Stomach (tissue), 9 donors: ENCODE data around the gene XYLT1. TPM values are rescaled to one million over a fixed set of nuclear protein-coding genes. Genes with fewer than 3 reads are reported as not detected.

Source experiments
- DNase-seq, 2 donors: peaks; one replicate each; pipeline versions ENCODE4 v3.0.0 to v3.0.0-alpha.2; 2013 to 2019
- H3K27ac ChIP-seq, 5 donors: fragments of 200-600 bp in 4 of 5; sonication (generic) in 4 of 5; one replicate each; pipeline ENCODE4 v1.5.1; 2013 to 2019; ENCODE audit warnings: mild to moderate bottlenecking in 1 of 5, moderate library complexity in 1 of 5
- H3K27me3 ChIP-seq, 3 donors: fragments of 200-600 bp; sonication (generic); one replicate each; pipeline ENCODE4 v1.5.1; 2017 to 2019; ENCODE audit warnings: mixed run types in 1 of 3
- H3K36me3 ChIP-seq, 4 donors: fragments of 200-600 bp; sonication (generic); 1 replicate in 3 of 4; 2 replicates in 1 of 4; pipeline ENCODE4 v1.5.1; 2016 to 2019
- H3K4me1 ChIP-seq, 4 donors: fragments of 200-600 bp; sonication (generic); one replicate each; pipeline ENCODE4 v1.5.1; 2016 to 2019
- H3K4me3 ChIP-seq, 4 donors: fragments of 200-600 bp; sonication (generic) in 3 of 4; one replicate each; pipeline ENCODE4 v1.5.1; 2016 to 2019; ENCODE audit warnings: mild to moderate bottlenecking in 1 of 4
- H3K9me3 ChIP-seq, 4 donors: fragments of 200-600 bp; sonication (generic); one replicate each; pipeline ENCODE4 v1.5.1; 2016 to 2019
- EP300 ChIP-seq: sonication (generic); formaldehyde crosslinking; IDR thresholded peaks from one replicate; pipeline ENCODE4 v1.6.1; 2017; ENCODE audit warnings: antibody characterized with exemption
- POLR2A ChIP-seq, 4 donors: fragments of 450-650 bp; IDR thresholded peaks; one replicate each; pipeline ENCODE4 v1.6.1; 2016; ENCODE audit warnings: antibody characterized with exemption in 4 of 4, control low read depth in 2 of 4, mild to moderate bottlenecking in 1 of 4, moderate library complexity in 1 of 4
- POLR2AphosphoS5 ChIP-seq, 3 donors: sonication (generic); formaldehyde crosslinking; IDR thresholded peaks; one replicate each; pipeline ENCODE4 v1.6.1; 2016; ENCODE audit warnings: antibody characterized with exemption in 3 of 3
- WGBS, 5 donors: extraction: QIAGEN DNeasy Blood & Tissue Kit in 3 of 5; methylation state at CpG; one replicate each; pipeline versions ENCODE4 v1.1.5 to v1.1.7; 2013 to 2018; 5-methylcytosine and 5-hydroxymethylcytosine counted together
- intact Hi-C: fragments of 100-400 bp; cut with DNase I; formaldehyde crosslinking; loops from one replicate; pipeline ENCODE4 v1.15.1; 2023; ENCODE audit warnings: low total_unique reads
- polyA plus RNA-seq, 3 donors: library from polyadenylated mRNA; stranded (reverse); fragments of 200-250 nt; gene quantifications; one replicate each; pipeline ENCODE4 v1.2.3, GENCODE V29; 2013
- total RNA-seq, 5 donors: library from RNA; depleted of rRNA; stranded (reverse); fragments of >200 nt; gene quantifications; one replicate each; pipeline versions ENCODE4 v1.1.0 to v1.2.3, GENCODE V29; 2014 to 2016
- TF ChIP-seq, protein P1 (sequence below), 7 experiments: fragments of 450-650 bp in 4 of 7; fragments of 200-600 bp in 3 of 7; sonication (generic) in 3 of 7; IDR thresholded peaks; one replicate each; pipeline ENCODE4 v1.5.1; 2016 to 2019; ENCODE audit warnings: antibody characterized with exemption in 7 of 7, control low read depth in 2 of 7, mild to moderate bottlenecking in 1 of 7
- donor health status: healthy with polysubstance abuse.
- donor health status: Bipolar disorder and iron deficiency.
- donor health status: healthy.

XYLT1 gene
- total and polyA plus RNA-seq, 8 donors: 0.87 to 59.5 (median 9.5) TPM

DNA sequence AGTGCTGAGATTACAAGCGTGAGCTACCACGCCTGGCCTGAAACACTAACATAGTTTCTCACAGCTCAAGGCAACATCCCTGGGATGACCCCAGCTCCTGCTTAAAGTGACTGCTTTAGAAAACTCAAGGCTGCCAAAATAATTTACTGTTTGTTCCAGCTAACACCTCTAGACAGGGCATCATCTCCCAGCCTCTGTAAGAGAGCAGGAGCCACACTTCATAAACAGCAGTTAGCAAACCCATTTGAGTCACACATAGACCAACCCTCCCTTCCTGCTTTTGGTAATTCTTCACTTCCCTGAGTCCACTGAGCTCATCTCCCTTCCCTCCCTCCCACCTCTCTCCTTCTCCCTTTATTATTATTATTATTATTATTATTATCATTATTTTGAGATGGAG lies 201.3 kb downstream of the XYLT1 start:
- intact Hi-C loops: no loop called here

DNA sequence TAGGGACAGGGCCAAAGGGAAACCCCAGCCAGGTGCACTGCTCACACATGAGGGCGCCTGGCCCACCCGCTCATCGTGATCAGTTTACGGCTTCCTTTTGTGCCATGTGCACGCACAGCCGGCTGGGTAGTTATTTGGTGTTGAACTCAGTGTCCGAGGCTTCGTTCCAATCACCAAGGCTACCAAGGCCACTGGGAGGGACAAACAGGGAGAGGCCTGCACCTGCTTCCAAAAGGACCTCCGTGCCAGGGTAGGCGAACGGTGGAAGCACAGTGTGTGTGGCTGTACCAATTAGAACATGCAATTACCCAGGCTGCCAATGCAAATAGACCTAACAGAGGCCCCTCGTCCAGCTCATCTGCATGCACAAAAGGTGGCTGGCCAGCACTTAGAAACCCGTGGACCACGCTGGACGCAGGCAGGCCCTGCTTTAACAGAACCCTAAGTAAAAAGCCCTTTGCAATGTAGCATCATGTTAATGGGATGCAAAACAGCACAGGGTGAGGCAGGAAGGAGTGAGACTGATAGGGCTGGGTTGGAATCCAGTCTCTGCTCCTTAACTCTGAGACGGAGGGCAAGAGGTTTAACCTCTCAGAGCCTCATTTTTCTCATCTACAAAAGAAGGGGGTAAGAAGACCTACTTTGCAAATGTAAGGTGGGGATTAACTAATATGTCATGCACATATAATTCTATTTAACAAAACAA lies 204.0 kb downstream of the XYLT1 start:
- Histone ChIP-seq H3K36me3 (no peaks in the 10 kb centered on the region), H3K27ac (peak overlapping the region; percentile 10 to 46 (median 20)), H3K9me3 (no peaks in the 10 kb centered on the region), H3K4me1 (peaks cover 30 to 41% (median 36%) of the 10 kb centered on the region in 4 donors), H3K4me3 (no peak overlapping the region), H3K27me3 (no peaks in the 10 kb centered on the region)
- DNase-seq: peak; percentile 66 to 86
- intact Hi-C loops: no loop called here
- peak in 1 of 3 donors; percentile 19 for TF ChIP-seq POLR2AphosphoS5 (IDR thresholded peaks at IDR 0.05)
- TF ChIP-seq, protein P1, sequence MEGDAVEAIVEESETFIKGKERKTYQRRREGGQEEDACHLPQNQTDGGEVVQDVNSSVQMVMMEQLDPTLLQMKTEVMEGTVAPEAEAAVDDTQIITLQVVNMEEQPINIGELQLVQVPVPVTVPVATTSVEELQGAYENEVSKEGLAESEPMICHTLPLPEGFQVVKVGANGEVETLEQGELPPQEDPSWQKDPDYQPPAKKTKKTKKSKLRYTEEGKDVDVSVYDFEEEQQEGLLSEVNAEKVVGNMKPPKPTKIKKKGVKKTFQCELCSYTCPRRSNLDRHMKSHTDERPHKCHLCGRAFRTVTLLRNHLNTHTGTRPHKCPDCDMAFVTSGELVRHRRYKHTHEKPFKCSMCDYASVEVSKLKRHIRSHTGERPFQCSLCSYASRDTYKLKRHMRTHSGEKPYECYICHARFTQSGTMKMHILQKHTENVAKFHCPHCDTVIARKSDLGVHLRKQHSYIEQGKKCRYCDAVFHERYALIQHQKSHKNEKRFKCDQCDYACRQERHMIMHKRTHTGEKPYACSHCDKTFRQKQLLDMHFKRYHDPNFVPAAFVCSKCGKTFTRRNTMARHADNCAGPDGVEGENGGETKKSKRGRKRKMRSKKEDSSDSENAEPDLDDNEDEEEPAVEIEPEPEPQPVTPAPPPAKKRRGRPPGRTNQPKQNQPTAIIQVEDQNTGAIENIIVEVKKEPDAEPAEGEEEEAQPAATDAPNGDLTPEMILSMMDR (IDR thresholded peaks at IDR 0.05): no peak
- WGBS, 5 donors: 36 to 74% (median 50%) methylated on average over 14 to 16 of the region's 16 CpGs

More for the DNA sequence above, 201.3 kb downstream of the XYLT1 start:
- DNase-seq: no peak
- Histone ChIP-seq H3K36me3 (no peaks in the 10 kb centered on the region), H3K27me3 (no peaks in the 10 kb centered on the region), H3K27ac (peak overlapping the region; percentile 75 to 89 (median 81)), H3K4me1 (peaks cover 42 to 65% (median 52%) of the 10 kb centered on the region in 4 donors), H3K4me3 (no peak overlapping the region), H3K9me3 (no peaks in the 10 kb centered on the region)
- WGBS, 5 donors: 67 to 85% (median 81%) methylated on average over 2 of the region's 2 CpGs
- TF ChIP-seq POLR2AphosphoS5 (IDR thresholded peaks at IDR 0.05) (no peak), POLR2A (IDR thresholded peaks at IDR 0.05) (no peak), EP300 (no peak)
- TF ChIP-seq, protein P1 (IDR thresholded peaks at IDR 0.05): no peak

DNA sequence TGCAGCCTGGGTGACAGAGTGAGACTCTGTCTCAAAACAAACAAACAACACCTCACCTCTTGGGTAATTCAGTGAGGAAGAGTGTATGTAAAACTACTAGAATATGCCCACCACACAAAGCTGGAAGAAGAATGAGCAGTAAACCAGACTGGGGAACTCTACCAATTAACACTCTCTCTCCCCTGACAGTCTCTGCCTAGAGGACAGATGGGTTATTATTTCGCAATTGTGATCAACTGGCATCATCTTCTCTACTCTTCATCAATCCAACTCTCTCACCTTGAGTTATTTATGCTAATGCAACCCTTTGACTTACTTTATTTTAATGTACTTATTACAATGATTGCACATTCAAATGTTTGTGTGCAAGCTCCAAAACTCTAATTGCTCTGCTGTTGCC lies 205.6 kb downstream of the XYLT1 start:
- intact Hi-C loops: no loop called here
- H3K4me3 ChIP-seq: no peak overlapping the region
- no peak overlapping the region for H3K27ac ChIP-seq
- DNase-seq: no peak
- WGBS, 5 donors: 88 to 97% (median 96%) methylated on average over 1 of the region's 1 CpG
- no peaks in the 10 kb centered on the region for H3K27me3 ChIP-seq
- H3K9me3 ChIP-seq: no peaks in the 10 kb centered on the region
- TF ChIP-seq POLR2A (IDR thresholded peaks at IDR 0.05): no peak
- no peak for TF ChIP-seq POLR2AphosphoS5 (IDR thresholded peaks at IDR 0.05)
- TF ChIP-seq, protein P1 (IDR thresholded peaks at IDR 0.05): no peak
- TF ChIP-seq EP300: no peak
- H3K36me3 ChIP-seq: no peaks in the 10 kb centered on the region
- peaks cover 14 to 31% (median 22%) of the 10 kb centered on the region in 4 donors for H3K4me1 ChIP-seq

DNA sequence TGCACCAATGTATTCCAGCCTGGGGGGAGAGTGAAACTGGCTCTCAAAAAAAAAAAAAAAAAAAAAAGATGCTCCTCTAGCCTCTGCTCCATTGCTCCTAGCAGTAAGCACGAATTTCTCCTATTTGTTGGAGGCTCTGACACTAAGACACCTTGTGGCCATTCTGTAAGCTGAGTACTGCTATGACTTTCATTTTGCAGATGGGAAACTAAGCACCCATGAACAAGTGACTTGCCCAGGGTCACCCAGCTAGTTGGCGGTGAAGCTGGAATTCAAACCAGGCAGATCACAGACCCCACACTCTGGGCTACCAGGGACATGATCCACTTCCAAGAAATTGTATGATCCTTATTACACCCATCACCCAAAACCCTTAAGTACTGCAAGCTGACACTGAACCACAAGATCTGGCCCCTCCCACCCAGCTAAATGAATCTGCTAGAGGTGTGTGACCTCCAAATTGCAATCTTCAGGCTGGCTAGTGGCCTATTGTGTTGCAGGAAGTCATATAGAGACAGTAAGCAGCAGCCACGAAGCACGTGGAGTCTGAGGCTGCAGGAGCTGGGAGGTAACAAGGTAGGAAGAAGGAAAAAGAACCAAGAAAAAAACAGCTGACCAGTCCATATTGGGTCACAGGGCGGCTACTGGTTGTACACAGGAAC lies 209.4 kb downstream of the XYLT1 start:
- 68 to 79% (median 75%) methylated on average over 5 of the region's 5 CpGs for WGBS, 5 donors
- Histone ChIP-seq H3K4me1 (peaks cover 0 to 8% (median 6%) of the 10 kb centered on the region in 4 donors), H3K9me3 (no peaks in the 10 kb centered on the region), H3K27me3 (no peaks in the 10 kb centered on the region), H3K4me3 (no peak overlapping the region), H3K27ac (no peak overlapping the region), H3K36me3 (peaks cover 0 to 14% (median 6%) of the 10 kb centered on the region in 4 donors)
- intact Hi-C loops: no loop called here
- DNase-seq: no peak
- TF ChIP-seq EP300 (no peak), POLR2AphosphoS5 (IDR thresholded peaks at IDR 0.05) (no peak)
- TF ChIP-seq, protein P1 (IDR thresholded peaks at IDR 0.05): no peak
